SIG-M5 treated with dmso at 0.1 percent for 504 hours (cell line): Measurements from ENCODE around the gene FBXO48.
"Not testable (repeated sequence)": the region's sequence is repeated elsewhere in the genome, so short reads cannot be mapped to it uniquely, and the experiment has no call there.

Source experiments
- DNase-seq: peaks from one replicate; lab custom pipeline; 2025; ENCODE audit not compliant: unreplicated experiment; lab: John Stamatoyannopoulos, UW

Gene FBXO48, protein sequence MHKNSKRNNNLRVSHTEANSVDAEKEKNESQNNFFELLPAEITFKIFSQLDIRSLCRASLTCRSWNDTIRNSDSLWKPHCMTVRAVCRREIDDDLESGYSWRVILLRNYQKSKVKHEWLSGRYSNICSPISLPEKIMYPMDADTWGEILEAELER

DNA sequence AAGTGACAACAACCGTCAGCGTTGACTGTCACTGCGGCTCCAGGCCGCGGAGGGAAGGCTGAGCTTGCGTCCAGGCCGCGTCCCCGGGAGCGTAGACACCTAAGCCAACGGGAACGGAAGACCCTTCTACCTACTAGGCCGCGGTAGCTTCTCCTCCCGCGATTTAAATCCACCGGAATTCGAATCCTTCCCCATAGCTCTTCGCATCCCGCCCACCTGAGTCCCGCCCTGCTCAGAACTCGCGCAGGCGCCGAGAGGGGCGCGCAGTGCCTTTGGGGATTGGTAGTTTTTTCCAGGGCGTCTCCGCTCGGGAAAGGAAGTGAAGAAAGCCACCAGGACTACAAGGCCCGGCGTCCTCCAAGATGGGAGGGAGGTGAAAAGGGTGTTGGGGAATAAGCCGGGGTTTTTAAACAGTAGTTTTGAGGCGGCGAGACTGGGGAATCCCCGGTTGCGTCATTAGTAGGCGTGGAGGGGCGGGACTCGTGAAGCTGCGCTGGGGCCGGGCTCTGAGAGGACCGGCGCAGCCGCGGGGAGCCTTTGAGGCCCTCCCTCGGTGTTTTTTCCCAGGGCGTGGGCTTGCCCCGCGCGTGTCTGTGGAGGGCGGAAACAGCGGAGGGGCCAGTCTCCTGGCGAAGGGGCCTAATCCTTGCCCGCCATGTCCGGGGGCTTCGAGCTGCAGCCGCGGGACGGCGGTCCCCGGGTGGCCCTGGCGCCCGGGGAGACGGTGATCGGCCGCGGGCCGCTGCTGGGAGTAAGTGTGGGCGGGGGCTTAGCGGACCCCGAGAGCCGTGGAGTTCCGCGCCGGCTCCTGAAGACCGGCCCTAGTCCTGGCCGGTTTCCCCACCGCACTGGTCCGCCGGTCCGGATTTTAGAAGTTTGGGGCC is at the start of gene FBXO48, which contains the start of gene APLF:
FBXO48 (minus strand) TSS at position 218 of the 884 bp plus-strand sequence. CDS start 2,149 bp downstream, outside the sequence.
APLF (plus strand) TSS at position 509 of the 884 bp plus-strand sequence; CDS start at position 656, 147 bp downstream.
- DNase-seq, result peak; percentile 99

DNA sequence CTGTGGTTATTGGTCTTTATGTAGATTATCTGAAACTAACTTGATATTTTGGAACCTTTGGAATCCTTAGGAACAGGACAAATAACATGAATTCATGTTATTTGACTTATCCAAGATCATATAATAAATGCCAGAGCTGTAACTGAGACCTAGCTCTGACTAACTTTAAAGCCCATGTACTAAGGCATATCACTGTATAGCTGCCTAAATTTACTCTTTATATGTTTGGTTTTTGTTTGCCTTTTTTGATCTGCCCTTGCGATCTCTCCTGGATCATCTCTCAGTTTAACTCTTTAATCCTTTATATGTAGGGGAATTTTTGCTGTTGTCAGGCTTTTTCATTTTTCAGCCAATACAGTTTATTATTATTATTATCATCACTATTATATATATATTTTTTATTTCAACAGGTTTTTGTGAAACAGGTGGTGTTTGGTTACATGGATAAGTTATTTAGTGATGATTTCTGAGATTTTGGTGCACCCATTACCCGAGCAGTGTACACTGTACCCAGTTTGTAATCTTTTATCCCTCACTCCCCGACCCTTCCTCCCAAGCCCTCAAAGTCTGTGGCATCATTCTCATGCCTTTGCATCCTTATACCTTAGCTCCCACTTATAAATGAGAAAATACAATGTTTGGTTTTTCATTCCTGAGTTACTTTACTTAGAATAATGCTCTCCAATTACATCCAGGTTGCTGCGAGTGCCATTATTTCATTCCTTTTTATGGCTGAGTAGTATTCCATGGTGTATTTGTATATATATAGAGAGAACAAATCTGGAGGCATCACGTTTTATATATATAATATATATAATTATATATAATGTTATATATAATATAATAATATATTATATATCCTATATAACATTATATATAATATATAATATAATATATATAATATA is 49.2 kb upstream of the FBXO48 start:
- DNase-seq, result no peak

DNA sequence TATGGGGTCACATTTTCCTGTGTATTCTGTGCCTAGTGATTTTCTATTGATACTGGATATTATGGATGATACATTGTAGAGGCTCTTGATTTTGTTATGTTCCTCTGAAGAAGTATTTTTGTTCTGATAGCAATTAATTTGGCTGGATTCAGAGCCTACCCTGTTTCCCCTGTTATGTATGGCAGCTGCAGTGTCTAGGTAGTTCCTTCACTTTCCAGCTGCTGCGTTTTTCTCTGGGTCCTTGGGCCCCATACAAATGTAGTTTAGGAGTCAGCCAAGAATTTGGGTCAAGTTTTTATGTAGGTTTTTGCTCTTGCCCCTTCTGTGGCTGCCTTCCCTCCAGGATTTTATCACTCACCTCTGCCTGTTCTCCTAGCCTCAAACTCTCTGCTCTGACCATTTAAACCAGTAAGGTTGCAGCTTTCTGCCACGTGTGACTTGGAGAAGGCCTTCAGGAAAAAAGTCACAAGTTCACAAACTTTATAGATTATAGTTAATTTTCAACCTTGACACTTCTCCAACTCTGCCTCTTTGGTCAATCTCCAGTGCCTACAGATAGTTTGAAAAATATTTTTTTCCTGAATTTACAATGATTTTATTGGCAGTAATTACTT is 47.3 kb upstream of the FBXO48 start:
- no peak for DNase-seq

DNA sequence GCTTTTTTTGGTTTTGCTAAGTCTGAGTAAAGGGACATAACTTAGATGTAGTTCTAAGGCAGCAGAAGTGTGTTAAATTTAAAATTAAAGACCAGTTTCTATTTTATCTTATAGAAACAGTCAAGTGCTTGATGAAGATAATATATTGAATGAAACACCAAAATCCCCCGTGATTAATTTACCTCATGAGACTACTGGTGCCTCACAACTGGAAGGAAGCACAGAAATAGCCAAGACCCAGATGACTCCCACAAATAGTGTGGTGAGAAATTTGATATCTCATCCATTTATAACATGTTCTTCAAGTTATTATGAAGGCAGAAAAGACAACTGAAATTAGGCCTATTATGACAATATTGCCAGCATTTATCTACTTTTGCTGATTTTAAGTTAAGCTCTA is 45.9 kb upstream of the FBXO48 start:
- no peak for DNase-seq

DNA sequence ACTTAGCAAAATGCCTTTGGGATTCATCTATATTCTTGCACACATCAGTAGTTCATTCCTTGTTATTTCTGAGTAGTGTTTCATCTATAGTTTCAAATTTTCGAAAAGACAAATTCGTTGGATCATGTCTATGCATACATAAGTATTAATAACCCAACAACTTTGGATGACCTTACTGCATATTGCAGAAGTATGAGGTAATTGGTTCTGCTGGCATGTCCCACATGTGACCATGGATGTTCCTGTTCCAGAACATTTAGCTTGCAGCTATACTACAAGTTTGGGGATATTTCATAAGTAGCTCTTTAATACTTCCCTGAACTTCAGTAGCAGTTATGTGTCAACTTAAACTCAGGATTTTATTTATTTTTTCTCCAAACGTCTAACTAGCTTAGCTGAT is 45.2 kb upstream of the FBXO48 start:
- no peak for DNase-seq

DNA sequence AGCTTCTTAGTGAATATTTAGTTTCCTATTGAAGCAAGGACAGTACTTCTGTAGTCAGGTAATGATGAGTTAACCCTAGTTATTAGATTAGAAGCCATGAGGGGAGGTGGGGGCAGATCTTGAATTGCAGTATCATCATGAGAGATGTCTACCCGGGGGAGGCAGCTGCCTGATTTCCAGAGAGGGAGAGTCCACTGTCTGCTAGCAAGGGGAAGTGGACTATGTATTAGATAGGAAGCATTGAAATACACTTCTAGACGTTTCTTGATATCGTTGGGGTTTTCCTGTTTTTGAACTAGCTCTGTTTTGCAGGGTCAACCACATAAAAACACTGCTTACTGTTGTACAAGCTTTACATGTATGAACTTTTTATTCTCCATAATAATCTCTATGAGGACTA is 39.1 kb upstream of the FBXO48 start:
- no peak for DNase-seq

DNA sequence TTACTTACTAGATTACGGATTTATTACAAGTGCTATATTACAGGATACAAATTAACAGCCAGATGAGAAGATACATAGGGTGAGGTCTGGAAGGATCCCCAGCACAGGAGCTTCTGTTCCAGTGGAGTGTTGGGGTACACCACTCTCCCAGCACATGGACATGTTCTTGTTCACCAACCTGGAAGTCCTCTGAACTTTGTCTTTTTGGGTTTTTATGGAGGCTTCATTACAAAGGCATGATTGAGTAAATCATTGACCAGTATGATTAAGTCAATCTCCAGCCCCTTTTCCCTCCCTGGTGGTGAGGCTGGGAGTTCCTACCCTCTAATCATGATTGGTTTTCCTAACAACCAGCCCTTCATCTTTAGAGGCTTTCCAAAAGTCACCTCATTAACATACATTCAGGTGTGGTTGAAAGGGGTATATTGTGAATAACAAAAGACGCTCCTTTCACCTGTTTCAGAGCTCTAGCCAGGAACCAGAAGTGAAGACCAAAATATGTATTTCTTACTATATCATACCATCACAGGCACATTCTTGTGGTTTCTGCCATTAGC is 38.6 kb upstream of the FBXO48 start:
- DNase-seq, result no peak

DNA sequence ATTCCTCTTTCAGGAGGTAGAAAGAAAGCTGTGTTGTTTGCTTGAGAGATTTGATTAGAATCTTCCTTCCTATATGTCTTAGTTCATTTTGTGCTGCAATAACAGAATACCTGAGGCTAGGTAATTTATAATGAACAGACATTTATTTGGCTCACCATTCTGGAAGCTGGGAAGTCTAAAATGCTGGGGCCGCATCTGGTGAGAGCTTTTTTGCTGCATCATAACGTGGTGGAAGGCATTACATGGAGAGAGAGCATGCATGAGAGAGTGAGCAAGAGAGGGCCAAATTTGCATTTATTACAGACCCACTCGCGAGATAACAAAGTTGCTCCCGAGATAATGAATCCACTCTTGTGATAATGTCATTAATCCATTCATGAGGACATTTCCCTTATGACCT is 34.7 kb upstream of the FBXO48 start:
- no peak for DNase-seq

DNA sequence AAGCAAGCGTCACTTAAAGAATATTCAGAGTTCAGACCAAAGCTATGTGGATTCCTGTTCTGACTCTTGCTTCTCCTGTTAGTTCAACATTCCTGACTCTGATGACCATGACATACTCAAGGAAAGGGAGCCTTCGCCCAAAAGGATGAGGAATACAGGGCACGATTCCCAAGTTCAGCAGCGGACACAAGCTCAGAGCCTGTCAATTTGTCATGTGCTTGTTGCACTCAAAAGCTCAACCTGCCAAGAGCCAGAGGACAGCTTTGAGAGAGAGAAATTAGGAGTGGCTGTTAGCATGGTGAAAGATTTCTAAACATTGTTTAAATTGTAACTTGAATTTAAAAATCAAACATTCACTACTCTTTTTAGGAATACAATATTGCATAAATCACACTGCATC is 33.6 kb upstream of the FBXO48 start:
- no peak for DNase-seq

DNA sequence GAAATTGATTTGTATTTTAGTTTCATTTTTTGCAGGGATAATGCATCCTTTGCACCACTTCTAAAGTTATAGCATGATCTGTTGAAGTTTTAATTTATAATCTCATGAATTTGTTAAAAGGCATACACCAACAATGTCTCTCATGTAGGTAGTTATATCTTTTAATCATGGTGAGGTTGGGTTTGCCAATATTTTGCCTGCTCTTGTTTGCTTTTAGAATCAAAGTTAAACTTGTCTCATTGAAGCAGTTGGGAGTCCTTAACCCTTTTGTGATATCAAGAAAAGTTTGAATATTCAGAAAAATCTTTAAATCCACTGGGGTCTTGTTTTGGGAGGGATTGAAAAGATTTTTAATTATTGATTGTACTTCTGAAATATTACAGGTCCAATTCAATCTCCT is 32.0 kb upstream of the FBXO48 start:
- DNase-seq, result no peak

DNA sequence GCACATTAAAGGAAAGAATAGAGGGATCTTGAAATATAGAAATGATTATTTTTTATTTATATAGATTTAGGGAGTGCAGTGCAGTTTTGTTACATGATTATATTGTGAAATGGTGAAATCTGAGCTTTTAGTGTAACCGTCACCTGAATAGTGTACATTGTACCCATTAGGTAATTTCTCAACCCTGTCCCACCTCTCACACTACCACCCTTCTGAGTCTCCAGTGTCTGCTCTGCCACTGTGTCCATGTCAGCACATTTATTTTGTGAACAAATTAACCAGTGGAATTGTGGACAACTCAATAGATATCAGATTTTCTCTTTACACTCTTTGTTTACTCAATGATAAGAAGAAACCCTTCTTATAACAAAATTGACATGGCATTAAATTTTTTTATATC is 24.5 kb upstream of the FBXO48 start:
- no peak for DNase-seq

DNA sequence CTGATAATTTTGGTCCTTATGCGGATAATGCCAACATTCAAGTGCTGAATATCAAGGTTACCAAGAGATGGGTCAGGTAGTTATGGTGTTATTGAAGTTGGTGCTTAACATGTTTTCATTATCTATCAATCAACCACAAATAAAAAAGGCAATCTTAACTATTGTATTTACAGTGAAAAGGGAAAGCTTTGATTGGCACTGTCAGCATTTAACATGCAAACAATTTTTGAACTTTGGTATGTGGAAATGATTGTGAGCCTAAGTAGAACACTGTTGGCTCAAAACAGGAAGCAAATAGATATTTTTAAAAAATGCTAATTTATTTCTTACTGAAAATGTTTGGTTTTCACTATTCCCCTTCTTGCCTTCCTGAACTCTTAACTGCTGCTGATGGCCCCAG is 22.2 kb upstream of the FBXO48 start:
- no peak for DNase-seq

DNA sequence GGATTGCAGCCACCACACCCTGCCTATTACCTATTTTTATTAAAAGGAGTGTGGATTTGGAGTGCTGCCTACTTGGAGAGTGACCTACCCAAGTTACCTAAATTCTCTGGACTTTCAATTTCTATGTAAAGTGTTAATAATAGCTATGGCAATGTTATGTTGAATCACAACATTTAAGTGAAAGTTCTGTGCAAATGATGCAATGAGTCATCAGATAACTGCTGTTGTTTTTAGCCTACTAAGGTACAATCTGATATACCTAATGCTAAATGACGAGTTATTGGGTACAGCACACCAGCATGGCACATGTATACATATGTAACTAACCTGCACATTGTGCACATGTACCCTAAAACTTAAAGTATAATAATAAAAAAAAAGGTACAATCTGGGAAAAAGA is 21.5 kb upstream of the FBXO48 start:
- not testable (repeated sequence) for DNase-seq

DNA sequence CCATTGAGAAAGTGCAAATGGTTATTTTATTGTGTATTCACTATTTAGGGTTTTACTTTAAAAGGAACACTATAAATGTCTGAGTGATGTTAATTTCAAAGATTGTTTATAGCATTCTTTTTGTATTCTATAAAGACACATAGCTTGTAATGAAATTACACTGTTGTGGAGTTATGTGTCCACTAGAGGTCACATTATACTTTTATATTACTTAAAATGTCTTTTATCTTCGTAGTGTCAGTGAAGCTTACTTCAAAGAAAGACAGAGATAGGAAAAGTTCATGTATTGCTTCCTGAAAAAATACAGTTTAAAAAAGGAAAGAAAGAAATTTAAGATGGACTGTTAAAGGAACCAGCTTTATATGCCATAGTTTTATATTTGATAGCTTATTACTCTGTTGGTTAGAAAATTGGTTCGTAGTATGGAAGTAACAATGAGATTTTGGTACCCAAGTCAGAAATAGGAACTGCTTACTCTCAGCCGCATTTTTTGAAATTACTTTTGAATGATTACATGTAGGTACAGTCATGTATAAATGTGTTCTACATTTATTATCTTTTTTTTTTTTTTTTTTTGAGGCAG is 20.8 kb upstream of the FBXO48 start:
- DNase-seq, result peak; percentile 19

DNA sequence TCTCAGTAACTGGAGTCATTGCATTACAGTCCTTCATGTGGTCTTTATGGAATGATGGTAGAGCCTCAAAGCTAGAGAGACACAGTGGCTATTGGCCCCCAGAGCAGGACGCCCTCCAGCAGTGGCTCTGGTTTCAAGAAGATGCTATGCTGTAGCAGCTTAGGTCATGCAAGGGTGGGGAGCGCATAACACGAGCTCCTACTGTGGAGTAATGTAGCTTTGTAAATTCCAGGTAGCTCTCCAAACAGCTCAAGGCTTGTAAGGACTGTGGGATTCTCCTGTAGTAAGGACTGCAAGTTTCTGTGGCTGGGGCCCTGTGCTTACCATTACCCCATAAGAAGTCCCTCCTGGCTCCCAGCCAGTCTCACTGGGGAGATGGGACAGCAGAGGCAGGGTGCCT is 15.9 kb upstream of the FBXO48 start:
- no peak for DNase-seq

DNA sequence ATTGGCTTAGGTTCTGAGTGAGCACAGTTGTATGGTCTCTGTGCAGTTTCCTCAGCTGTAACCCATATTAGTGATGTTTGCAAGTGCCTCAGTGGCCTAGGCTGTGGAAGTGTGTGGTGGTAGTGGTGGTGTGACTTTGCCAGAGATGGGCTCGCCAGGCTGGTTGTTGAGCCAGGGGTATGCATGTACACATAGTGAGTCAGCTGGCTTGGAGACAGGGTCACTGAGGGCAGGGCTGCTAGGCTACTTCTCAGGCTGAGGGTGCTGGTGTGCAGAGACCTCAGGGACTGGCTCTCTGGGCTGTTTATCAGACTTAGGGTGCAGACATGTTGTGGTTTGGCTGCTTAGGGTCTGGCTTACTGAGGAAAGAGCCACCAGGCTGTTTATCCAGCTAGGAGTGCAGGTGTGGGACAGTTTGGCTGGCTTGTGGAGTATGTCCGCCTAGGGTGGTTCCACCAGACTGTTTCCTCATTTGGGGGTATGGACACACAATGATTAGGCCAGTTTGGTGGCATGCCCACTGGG is 15.3 kb upstream of the FBXO48 start:
- no peak for DNase-seq

DNA sequence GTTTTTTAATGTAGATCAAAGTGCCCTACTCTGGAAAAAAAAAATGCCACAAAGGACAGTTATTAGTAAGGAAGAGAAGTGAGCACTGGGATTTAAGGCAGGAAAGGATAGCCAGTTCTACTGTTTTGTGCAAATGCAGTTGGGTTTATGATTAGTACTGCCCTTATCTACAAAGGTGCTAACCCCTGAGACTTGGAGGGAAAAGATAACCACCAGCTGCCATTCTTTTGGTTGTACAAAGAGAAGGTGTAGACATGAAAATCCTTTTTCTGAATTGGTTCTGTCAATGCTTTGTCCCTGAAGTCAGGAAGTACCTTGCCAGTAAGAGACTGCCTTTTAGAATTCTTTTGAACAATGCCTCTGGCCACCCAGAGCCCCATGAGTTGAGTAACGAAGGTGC is 11.6 kb upstream of the FBXO48 start:
- DNase-seq, result no peak

DNA sequence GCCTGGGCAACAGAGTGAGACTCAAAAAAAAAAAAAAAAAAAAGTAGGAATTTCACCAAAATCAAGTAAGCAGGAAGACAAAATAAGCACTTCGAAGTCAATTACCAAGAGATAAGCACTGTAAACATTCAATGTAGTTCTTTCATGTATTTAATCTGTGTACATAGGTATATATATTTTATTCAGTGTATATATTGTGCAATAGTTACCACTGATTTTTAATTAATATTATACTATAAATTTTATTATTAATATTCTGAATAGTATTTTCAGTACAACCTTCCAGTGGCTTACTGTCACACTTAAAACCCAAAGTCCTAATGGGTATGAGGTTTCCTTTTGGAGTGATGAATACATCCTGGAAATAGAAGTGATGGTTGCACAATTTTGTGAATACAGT is 9.4 kb upstream of the FBXO48 start:
- DNase-seq, result no peak

DNA sequence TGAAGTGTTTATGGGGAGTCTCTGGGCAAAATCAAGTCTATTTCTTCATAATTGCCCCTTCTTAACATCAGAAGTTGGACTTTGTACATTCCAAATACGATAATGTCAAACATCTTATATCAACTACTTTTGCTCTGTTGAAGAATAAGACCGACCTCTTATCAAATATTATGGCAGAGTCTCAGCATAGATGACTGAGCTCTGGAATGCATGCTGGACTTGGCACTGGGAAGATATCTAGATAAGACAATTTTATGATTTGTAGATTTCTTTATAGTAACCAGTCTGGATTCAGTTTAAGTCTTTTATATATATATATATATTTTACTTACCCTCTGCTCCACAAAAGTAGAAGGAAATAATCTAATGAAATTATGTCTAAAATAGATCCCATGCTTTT is 8.5 kb upstream of the FBXO48 start:
- no peak for DNase-seq

DNA sequence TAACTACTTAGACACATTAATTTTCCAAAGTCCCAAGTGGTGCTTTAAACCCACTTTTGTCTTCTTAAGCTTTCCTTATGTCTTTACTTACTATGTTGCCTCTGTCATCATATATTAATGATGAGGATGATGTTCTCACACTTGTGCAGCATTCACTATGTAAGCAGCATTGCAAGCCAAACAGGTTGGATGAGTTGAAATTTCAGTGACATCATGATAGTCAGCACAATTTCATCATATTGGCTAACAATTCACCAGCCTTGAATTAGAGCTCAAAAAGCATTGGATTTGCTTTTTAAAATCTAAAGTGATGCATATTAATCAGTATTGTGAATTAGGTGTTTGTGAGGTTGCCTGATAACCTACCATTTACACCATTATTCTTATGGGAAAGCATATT is 8.0 kb upstream of the FBXO48 start:
- no peak for DNase-seq
